ENCODE data around the gene DNAI1.

DNA sequence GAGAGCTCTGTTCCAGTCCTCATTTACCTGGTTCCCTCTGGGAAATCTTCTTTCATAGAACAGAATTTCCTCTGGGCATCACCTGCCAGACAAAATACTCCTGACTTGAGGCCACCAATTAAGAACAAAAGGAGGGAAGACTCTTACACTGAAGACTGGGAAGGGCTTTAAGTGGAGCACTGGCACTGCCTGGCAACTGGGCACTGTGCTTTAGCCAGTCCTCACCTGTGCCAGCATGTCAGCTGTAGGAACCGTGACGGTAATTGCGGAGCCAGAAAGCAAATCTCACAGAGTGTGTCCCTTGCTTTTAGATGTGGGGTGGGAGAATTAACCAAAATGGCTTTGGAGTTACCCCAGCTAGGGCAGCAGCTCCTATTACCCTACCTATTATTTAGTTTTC is 40.9 kb upstream of the DNAI1 start:
- TF ChIP-seq, protein P1, sequence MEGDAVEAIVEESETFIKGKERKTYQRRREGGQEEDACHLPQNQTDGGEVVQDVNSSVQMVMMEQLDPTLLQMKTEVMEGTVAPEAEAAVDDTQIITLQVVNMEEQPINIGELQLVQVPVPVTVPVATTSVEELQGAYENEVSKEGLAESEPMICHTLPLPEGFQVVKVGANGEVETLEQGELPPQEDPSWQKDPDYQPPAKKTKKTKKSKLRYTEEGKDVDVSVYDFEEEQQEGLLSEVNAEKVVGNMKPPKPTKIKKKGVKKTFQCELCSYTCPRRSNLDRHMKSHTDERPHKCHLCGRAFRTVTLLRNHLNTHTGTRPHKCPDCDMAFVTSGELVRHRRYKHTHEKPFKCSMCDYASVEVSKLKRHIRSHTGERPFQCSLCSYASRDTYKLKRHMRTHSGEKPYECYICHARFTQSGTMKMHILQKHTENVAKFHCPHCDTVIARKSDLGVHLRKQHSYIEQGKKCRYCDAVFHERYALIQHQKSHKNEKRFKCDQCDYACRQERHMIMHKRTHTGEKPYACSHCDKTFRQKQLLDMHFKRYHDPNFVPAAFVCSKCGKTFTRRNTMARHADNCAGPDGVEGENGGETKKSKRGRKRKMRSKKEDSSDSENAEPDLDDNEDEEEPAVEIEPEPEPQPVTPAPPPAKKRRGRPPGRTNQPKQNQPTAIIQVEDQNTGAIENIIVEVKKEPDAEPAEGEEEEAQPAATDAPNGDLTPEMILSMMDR (IDR thresholded peaks at IDR 0.05; ENCODE audit: low read length): no peak
- TF ChIP-seq EZH2 (IDR thresholded peaks at IDR 0.05; ENCODE audit: borderline replicate concordance, low read length): no peak

Measured in OCI-LY1 (cell line).